HFFc6 (cell line): Measurements from ENCODE around the gene GLIS1. TPM values are rescaled to one million over a fixed set of nuclear protein-coding genes. Genes with fewer than 3 reads are reported as not detected.

Experiments used
- DNase-seq: peaks from one replicate; pipeline ENCODE4 v3.0.0-alpha.2; 2018
- H3K27ac Mint-ChIP-seq: 2 replicates; pipeline ENCODE4 v1.8.0; 2020; ENCODE audit warnings: mild to moderate bottlenecking, mixed read lengths
- H3K27me3 Mint-ChIP-seq: 2 replicates; pipeline ENCODE4 v1.8.0; 2021; ENCODE audit warnings: mild to moderate bottlenecking, moderate library complexity, mixed read lengths; ENCODE audit not compliant: insufficient read depth
- H3K36me3 Mint-ChIP-seq: 2 replicates; pipeline ENCODE4 v1.8.0; 2021; ENCODE audit warnings: low read depth, mixed read lengths
- H3K4me1 Mint-ChIP-seq: 2 replicates; pipeline ENCODE4 v1.8.0; 2020; ENCODE audit warnings: low read depth, mixed read lengths
- H3K4me3 Mint-ChIP-seq: 2 replicates; pipeline ENCODE4 v1.8.0; 2020; ENCODE audit warnings: mild to moderate bottlenecking, moderate library complexity, mixed read lengths
- H3K9me3 Mint-ChIP-seq: 2 replicates; pipeline ENCODE4 v1.8.0; 2020; ENCODE audit warnings: mild to moderate bottlenecking, mixed read lengths
- total RNA-seq, 6 experiments: library from RNA; stranded (reverse); fragmentation: NEBNext Ultra II Directional; extraction: Animal tissue kit (Norgen Biotek cat#: 25700); gene quantifications; 2 replicates in 1 of 6; 3 replicates in 5 of 6; pipeline ENCODE4 v1.2.3, GENCODE V29; 2021
- TF ChIP-seq, protein P1 (sequence below): fragments of 200-600 bp; sonication (generic); IDR thresholded peaks from 2 replicates; pipeline ENCODE4 v1.5.0; 2021; ENCODE audit warnings: antibody characterized with exemption, mild to moderate bottlenecking

GLIS1 gene
- total RNA-seq, 6 experiments from 2014 or later, result 1.1 to 1.9 (median 1.2) TPM

GRCh38 chr1:53640701-53641075, 98.3 kb downstream of the GLIS1 start:
- Mint-ChIP-seq H3K36me3 (no peaks in the 10 kb centered on the region), H3K27ac (no peak overlapping the region), H3K4me1 (no peaks in the 10 kb centered on the region), H3K9me3 (no peaks in the 10 kb centered on the region), H3K4me3 (no peak overlapping the region), H3K27me3 (peaks cover 40% of the 10 kb centered on the region)
- TF ChIP-seq, protein P1, sequence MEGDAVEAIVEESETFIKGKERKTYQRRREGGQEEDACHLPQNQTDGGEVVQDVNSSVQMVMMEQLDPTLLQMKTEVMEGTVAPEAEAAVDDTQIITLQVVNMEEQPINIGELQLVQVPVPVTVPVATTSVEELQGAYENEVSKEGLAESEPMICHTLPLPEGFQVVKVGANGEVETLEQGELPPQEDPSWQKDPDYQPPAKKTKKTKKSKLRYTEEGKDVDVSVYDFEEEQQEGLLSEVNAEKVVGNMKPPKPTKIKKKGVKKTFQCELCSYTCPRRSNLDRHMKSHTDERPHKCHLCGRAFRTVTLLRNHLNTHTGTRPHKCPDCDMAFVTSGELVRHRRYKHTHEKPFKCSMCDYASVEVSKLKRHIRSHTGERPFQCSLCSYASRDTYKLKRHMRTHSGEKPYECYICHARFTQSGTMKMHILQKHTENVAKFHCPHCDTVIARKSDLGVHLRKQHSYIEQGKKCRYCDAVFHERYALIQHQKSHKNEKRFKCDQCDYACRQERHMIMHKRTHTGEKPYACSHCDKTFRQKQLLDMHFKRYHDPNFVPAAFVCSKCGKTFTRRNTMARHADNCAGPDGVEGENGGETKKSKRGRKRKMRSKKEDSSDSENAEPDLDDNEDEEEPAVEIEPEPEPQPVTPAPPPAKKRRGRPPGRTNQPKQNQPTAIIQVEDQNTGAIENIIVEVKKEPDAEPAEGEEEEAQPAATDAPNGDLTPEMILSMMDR, result no peak
- DNase-seq, result no peak

GRCh38 chr1:53639996-53640700, 98.8 kb downstream of the GLIS1 start:
- no peaks in the 10 kb centered on the region for H3K4me1 Mint-ChIP-seq
- H3K9me3 Mint-ChIP-seq, result no peaks in the 10 kb centered on the region
- peaks cover 40% of the 10 kb centered on the region for H3K27me3 Mint-ChIP-seq
- no peak for DNase-seq
- H3K27ac Mint-ChIP-seq, result no peak overlapping the region
- TF ChIP-seq, protein P1, result no peak
- no peaks in the 10 kb centered on the region for H3K36me3 Mint-ChIP-seq
- H3K4me3 Mint-ChIP-seq, result no peak overlapping the region

DNA sequence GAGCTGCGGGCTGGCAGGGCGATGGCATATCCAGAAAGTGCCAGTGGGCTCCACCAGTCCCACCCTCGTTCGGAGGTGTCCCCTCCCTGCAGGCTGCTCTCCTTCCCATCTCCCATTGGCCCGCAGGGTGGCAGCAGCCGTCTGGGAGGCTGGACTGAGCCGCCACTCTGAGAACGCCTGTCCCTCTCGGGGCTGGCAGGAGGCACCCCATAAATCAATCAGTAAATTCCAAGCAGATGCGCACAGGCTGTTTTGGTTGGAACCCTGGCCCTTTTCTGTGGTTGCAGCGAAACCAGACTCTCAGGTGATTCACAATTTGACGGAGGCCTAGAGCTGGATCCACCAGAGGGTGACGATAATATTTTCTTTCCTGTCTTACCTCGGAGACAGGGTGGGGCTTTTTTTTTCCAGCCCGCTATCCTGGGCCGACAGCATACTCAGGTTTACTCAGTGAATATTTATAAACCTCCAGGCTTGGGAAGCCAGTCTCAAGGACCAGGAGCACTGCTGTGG, 99.7 kb downstream of the GLIS1 start:
- Mint-ChIP-seq H3K4me3 (no peak overlapping the region), H3K36me3 (no peaks in the 10 kb centered on the region), H3K4me1 (no peaks in the 10 kb centered on the region), H3K27ac (no peak overlapping the region), H3K9me3 (no peaks in the 10 kb centered on the region), H3K27me3 (peaks cover 39% of the 10 kb centered on the region)
- TF ChIP-seq, protein P1, result no peak
- no peak for DNase-seq

GRCh38 chr1:53638360-53639035, 100.5 kb downstream of the GLIS1 start:
- TF ChIP-seq, protein P1, result no peak
- no peaks in the 10 kb centered on the region for H3K4me1 Mint-ChIP-seq
- H3K27me3 Mint-ChIP-seq, result peaks cover 37% of the 10 kb centered on the region
- H3K27ac Mint-ChIP-seq, result no peak overlapping the region
- H3K4me3 Mint-ChIP-seq, result no peak overlapping the region
- H3K9me3 Mint-ChIP-seq, result no peaks in the 10 kb centered on the region
- DNase-seq, result no peak
- H3K36me3 Mint-ChIP-seq, result no peaks in the 10 kb centered on the region

DNA sequence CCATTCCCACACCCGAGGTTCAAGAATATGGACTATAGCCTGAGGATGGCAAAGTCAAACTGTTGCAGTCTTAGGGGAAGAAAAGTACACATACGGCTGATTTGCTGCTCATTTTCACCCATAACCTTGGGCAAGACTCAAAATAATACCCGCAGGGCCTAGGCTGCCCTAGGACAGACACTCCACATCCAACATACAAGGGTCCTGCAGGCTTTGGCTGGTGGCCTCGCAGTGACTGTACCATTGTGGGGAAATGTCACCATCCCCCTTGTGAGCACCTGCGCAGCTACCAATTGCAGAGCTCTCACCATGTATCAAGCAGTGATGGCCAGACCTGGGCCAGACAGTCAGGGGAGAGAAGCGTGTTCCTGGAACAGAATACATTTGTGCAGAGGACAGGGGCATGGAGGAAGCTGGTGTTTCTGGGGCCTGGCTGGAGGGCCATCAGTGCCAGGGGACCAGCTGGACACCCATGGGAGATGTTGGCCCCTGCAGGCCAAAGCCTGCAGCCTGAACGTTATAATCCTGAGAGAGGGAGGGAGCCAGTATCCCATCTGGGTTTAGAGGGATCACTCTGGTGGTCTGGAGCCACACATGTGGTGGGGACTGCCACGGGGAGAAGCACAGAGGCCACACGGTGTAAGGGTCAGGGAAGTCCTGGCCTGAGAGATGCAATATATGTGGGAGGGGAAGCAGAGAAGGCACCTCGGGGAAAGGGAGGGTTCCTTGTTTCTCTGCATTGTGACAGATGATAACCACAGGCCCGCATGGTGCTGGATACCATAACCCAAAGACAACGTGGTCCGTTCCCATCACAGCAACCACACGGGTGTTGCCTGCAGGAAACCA, 101.2 kb downstream of the GLIS1 start:
- no peaks in the 10 kb centered on the region for H3K36me3 Mint-ChIP-seq
- no peaks in the 10 kb centered on the region for H3K9me3 Mint-ChIP-seq
- H3K27ac Mint-ChIP-seq, result no peak overlapping the region
- H3K4me3 Mint-ChIP-seq, result no peak overlapping the region
- no peak for DNase-seq
- peaks cover 37% of the 10 kb centered on the region for H3K27me3 Mint-ChIP-seq
- TF ChIP-seq, protein P1, result no peak
- no peaks in the 10 kb centered on the region for H3K4me1 Mint-ChIP-seq
